G401 (cell line): ENCODE results near the gene MVK. TPM values are rescaled to one million over a fixed set of nuclear protein-coding genes. Genes with fewer than 3 reads are reported as not detected.
A peak's percentile ranks its signal among the peaks of the same experiment; 100 is the strongest.

ENCODE experiments used
- DNase-seq: peaks from one replicate; pipeline ENCODE4 v3.0.0-alpha.2; 2015; ENCODE audit warnings: low spot score
- in situ Hi-C: cut with HindIII; loops from 2 replicates; pipeline ENCODE4 v1.10.0; 2016; ENCODE audit warnings: low sequenced_read_pairs, mixed read lengths
- total RNA-seq: library from RNA; depleted of rRNA; stranded (reverse); fragments of >200 nt; shearing (Covaris generic); gene quantifications from 2 replicates; pipeline ENCODE4 v1.2.3, GENCODE V29; 2014

MVK gene
- total RNA-seq, 1 experiment from 2014 or later: 37.4 TPM

- no peak for DNase-seq
- in situ Hi-C loops: no loop called here
Measured at GRCh38 chr12:109582636-109583035, 9.0 kb downstream of the MVK start.

GRCh38 chr12:109583733-109584132 lies 10.1 kb downstream of the MVK start:
- in situ Hi-C loops: no loop called here
- DNase-seq: no peak

GRCh38 chr12:109586385-109587296 lies 13.0 kb downstream of the MVK start:
- in situ Hi-C loops: no loop called here
- DNase-seq: no peak

GRCh38 chr12:109587921-109588320 lies 14.3 kb downstream of the MVK start:
- in situ Hi-C loops: no loop called here
- no peak for DNase-seq

GRCh38 chr12:109588461-109589239 lies 15.1 kb downstream of the MVK start:
- no peak for DNase-seq
- in situ Hi-C loops: no loop called here

- no peak for DNase-seq
- in situ Hi-C loops: no loop called here
Measured at GRCh38 chr12:109589240-109589590, 15.6 kb downstream of the MVK start.

- in situ Hi-C loops: no loop called here
- no peak for DNase-seq
Measured at GRCh38 chr12:109589691-109590245, 16.2 kb downstream of the MVK start.

GRCh38 chr12:109590566-109590965 lies 17.0 kb downstream of the MVK start:
- DNase-seq: no peak
- in situ Hi-C loops: no loop called here

- in situ Hi-C loops: no loop called here
- DNase-seq: no peak
Measured at GRCh38 chr12:109591041-109591440, 17.4 kb downstream of the MVK start.

- peak; percentile 51 for DNase-seq
- in situ Hi-C loops: no loop called here
Measured at GRCh38 chr12:109592195-109592904, 18.8 kb downstream of the MVK start.

GRCh38 chr12:109592905-109593272 lies 19.3 kb downstream of the MVK start:
- in situ Hi-C loops: no loop called here
- peak; percentile 50 for DNase-seq

GRCh38 chr12:109594556-109595317 lies 21.1 kb downstream of the MVK start:
- in situ Hi-C loops: no loop called here
- peak; percentile 88 for DNase-seq

- in situ Hi-C loops: no loop called here
- DNase-seq: no peak
Measured at GRCh38 chr12:109595321-109595902, 21.8 kb downstream of the MVK start.

GRCh38 chr12:109596418-109597244 lies 23.0 kb downstream of the MVK start:
- in situ Hi-C loops: no loop called here
- DNase-seq: no peak

GRCh38 chr12:109597414-109597794 lies 23.8 kb downstream of the MVK start:
- DNase-seq: no peak
- in situ Hi-C loops: no loop called here

- in situ Hi-C loops: no loop called here
- peak; percentile 87 for DNase-seq
Measured at GRCh38 chr12:109597795-109598427, 24.3 kb downstream of the MVK start.

GRCh38 chr12:109598428-109598854 lies 24.8 kb downstream of the MVK start:
- in situ Hi-C loops: no loop called here
- no peak for DNase-seq
